HG03460 (cell line): ENCODE measurements around the gene LHX1.

Source experiments
- ATAC-seq: cut with Tn5 transposase; IDR thresholded peaks from one replicate; pipeline ENCODE4 v1.9.1; 2021; ENCODE audit not compliant: unreplicated experiment

The LHX1 gene

GRCh38 chr17:36937959-36938565 is 787 bp downstream of the LHX1 start:
- no peak for ATAC-seq

- ATAC-seq = no peak
Observed at GRCh38 chr17:36938566-36939051, 1.3 kb downstream of the LHX1 start.

- ATAC-seq = no peak
Observed at GRCh38 chr17:36939052-36939801, 2.0 kb downstream of the LHX1 start.

- ATAC-seq = no peak
Observed at GRCh38 chr17:36939802-36940312, 2.6 kb downstream of the LHX1 start.

GRCh38 chr17:36940313-36941264 is 3.3 kb downstream of the LHX1 start:
- ATAC-seq = no peak

GRCh38 chr17:36941265-36942010 is 4.2 kb downstream of the LHX1 start:
- ATAC-seq = no peak

GRCh38 chr17:36942019-36942599 is 4.8 kb downstream of the LHX1 start:
- no peak for ATAC-seq

- ATAC-seq = no peak
Observed at GRCh38 chr17:36942631-36943125, 5.4 kb downstream of the LHX1 start.

GRCh38 chr17:36943250-36944191 is 6.2 kb downstream of the LHX1 start:
- no peak for ATAC-seq

GRCh38 chr17:36944553-36944952 is 7.3 kb downstream of the LHX1 start:
- ATAC-seq = no peak

GRCh38 chr17:36945140-36945539 is 7.9 kb downstream of the LHX1 start:
- no peak for ATAC-seq

GRCh38 chr17:36945959-36946725 is 8.9 kb downstream of the LHX1 start:
- no peak for ATAC-seq

GRCh38 chr17:36946726-36947091 is 9.4 kb downstream of the LHX1 start:
- ATAC-seq = no peak

GRCh38 chr17:36947922-36948716 is 10.8 kb downstream of the LHX1 start:
- ATAC-seq = peak; percentile 20

GRCh38 chr17:36948717-36949460 is 11.6 kb downstream of the LHX1 start, which contains the start of gene AATF:
TSS of gene AATF (plus strand) at chr17:36948954. CDS start at chr17:36949126, 172 bp downstream.
- peak; percentile 89 for ATAC-seq

- no peak for ATAC-seq
Observed at GRCh38 chr17:36949461-36949927, 12.2 kb downstream of the LHX1 start.
